HepG2 (cell line): ENCODE results near the gene DNAJB5. TPM values are rescaled to one million over a fixed set of nuclear protein-coding genes. Genes with fewer than 3 reads are reported as not detected.

ENCODE experiments used
- ATAC-seq: fragments of 200-7000 bp; cut with Tn5 transposase; 3 replicates; pipeline ENCODE4 v1.9.1; 2020; ENCODE audit warnings: mild to moderate bottlenecking, moderate library complexity
- BruUV-seq: library from RNA; stranded (reverse); fragments of 400-500 nt; replicated peaks from 2 replicates; lab custom pipeline; 2021; lab: Mats Ljungman, UMichigan
- CTCF ChIA-PET: fragments of 300-600 bp; formaldehyde crosslinking; extraction: SDS; loops from one replicate; lab custom pipeline; 2021; ENCODE audit warnings: low total read pairs, inconsistent platforms, low intra/inter-chr PET ratio; lab: Yijun Ruan, JAX
- POLR2A ChIA-PET: fragments of 350-600 bp; sonication (Branson Sonifier 250); formaldehyde crosslinking; loops from one replicate; lab custom pipeline; 2020; ENCODE audit warnings: antibody characterized with exemption, inconsistent platforms; lab: Yijun Ruan, JAX
- DNase-seq: peaks from one replicate; pipeline ENCODE4 v3.0.0-alpha.2; 2015; ENCODE audit warnings: low spot score
- FAIRE-seq: peaks from 3 replicates; lab custom pipeline; 2011; peaks lifted over from hg19 to GRCh38; lab: Jason Lieb, UNC
- H2AFZ ChIP-seq: one replicate; pipeline ENCODE4 v1.6.1; 2011; ENCODE audit warnings: low read length, inconsistent platforms
- H3K27ac ChIP-seq: fragments of 300-600 bp; 3 replicates; pipeline ENCODE4 v1.8.0; 2011; ENCODE audit warnings: mixed run types, mild to moderate bottlenecking, mixed read lengths, low read length, inconsistent platforms; ENCODE audit not compliant: insufficient read depth; ENCODE audit errors: extremely low read length
- H3K27me3 ChIP-seq, 2 experiments: fragments of 200-600 bp in 1 of 2; 2 replicates in 1 of 2; 3 replicates in 1 of 2; pipeline versions ENCODE4 v1.6.0 to v1.8.0; 2011; ENCODE audit warnings: low read length in 2 of 2, mild to moderate bottlenecking in 2 of 2, moderate library complexity in 2 of 2, inconsistent platforms in 1 of 2; ENCODE audit not compliant: insufficient read depth in 2 of 2, control insufficient read depth in 1 of 2
- H3K36me3 ChIP-seq, 2 experiments: fragments of 200-600 bp in 1 of 2; replicated peaks in 1 of 2; 2 replicates in 1 of 2; 3 replicates in 1 of 2; pipeline versions ENCODE4 v1.5.1 to v1.8.0; 2011; ENCODE audit warnings: low read length in 2 of 2, inconsistent platforms in 1 of 2; ENCODE audit not compliant: insufficient read depth in 2 of 2, control insufficient read depth in 1 of 2
- H3K4me1 ChIP-seq: 2 replicates; pipeline ENCODE4 v1.5.1; 2012; ENCODE audit warnings: low read length, inconsistent platforms; ENCODE audit not compliant: insufficient read depth
- H3K4me2 ChIP-seq: 2 replicates; pipeline ENCODE4 v1.6.0; 2011; ENCODE audit warnings: low read depth, low read length, inconsistent platforms
- H3K4me3 ChIP-seq, 3 experiments: fragments of 200-600 bp in 1 of 3; sonication (generic), shearing (Covaris generic) in 1 of 3; replicated peaks in 1 of 3; 2 replicates each; pipeline ENCODE4 v1.5.1; 2011 to 2016; ENCODE audit warnings: low read length in 3 of 3, inconsistent platforms in 2 of 3, low read depth in 2 of 3, mild to moderate bottlenecking in 2 of 3, control low read depth in 1 of 3, mixed read lengths in 1 of 3; ENCODE audit not compliant: insufficient read depth in 1 of 3
- H3K79me2 ChIP-seq: one replicate; pipeline ENCODE4 v1.6.1; 2011; ENCODE audit warnings: low read length, inconsistent platforms; ENCODE audit not compliant: insufficient read depth
- H3K9ac ChIP-seq: 2 replicates; pipeline ENCODE4 v1.6.0; 2011; ENCODE audit warnings: mild to moderate bottlenecking, low read depth, low read length, inconsistent platforms; ENCODE audit not compliant: insufficient read depth
- H3K9me3 ChIP-seq: 2 replicates; pipeline ENCODE4 v1.5.1; 2012; ENCODE audit warnings: mild to moderate bottlenecking, low read length
- H4K20me1 ChIP-seq: 2 replicates; pipeline ENCODE4 v1.6.0; 2011; ENCODE audit warnings: inconsistent platforms, mild to moderate bottlenecking, low read length, moderate library complexity; ENCODE audit not compliant: insufficient read depth
- ARNT ChIP-seq: fragments of 450-650 bp; IDR thresholded peaks from 2 replicates; pipeline ENCODE4 v1.6.1; 2017
- CREBL2 ChIP-seq: sonication (generic); formaldehyde crosslinking; IDR thresholded peaks from 2 replicates; pipeline ENCODE4 v1.8.1; 2023; ENCODE audit warnings: missing genetic modification reagents, mild to moderate bottlenecking, borderline replicate concordance
- GATAD1 ChIP-seq: IDR thresholded peaks from 2 replicates; pipeline ENCODE4 v1.6.1; 2016; ENCODE audit warnings: missing genetic modification reagents, missing compliant biosample characterization
- KLF6 ChIP-seq: IDR thresholded peaks from 2 replicates; pipeline ENCODE4 v1.8.0; 2016; ENCODE audit warnings: missing biosample characterization, missing genetic modification reagents
- MTF1 ChIP-seq: sonication (generic); formaldehyde crosslinking; IDR thresholded peaks from 2 replicates; pipeline ENCODE4 v1.5.0; 2020; ENCODE audit warnings: missing genetic modification reagents
- NKX3-1 ChIP-seq: sonication (generic); formaldehyde crosslinking; IDR thresholded peaks from 2 replicates; pipeline ENCODE4 v1.5.0; 2020; ENCODE audit warnings: missing genetic modification reagents
- TCF7 ChIP-seq: sonication (generic); IDR thresholded peaks from 2 replicates; pipeline ENCODE4 v1.6.1; 2016; ENCODE audit warnings: antibody characterized with exemption, low read depth
- ZNF10 ChIP-seq: sonication (generic); formaldehyde crosslinking; IDR thresholded peaks from 2 replicates; pipeline ENCODE4 v1.4.0; 2020; ENCODE audit warnings: mild to moderate bottlenecking, low read depth, missing genetic modification reagents, borderline replicate concordance
- WGBS: methylation state at CpG from one replicate; pipeline ENCODE4 v1.1.6; 2017; ENCODE audit warnings: low lambda C conversion rate; 5-methylcytosine and 5-hydroxymethylcytosine counted together
- in situ Hi-C: cut with HindIII; loops from 2 replicates; pipeline ENCODE4 v1.10.0; 2017; ENCODE audit warnings: low pct_unique_long_range_greater_than_20kb; ENCODE audit not compliant: extremely low pct_ligation_motif_present
- intact Hi-C: fragments of 100-400 bp; cut with micrococcal nuclease; formaldehyde crosslinking; loops from one replicate; pipeline ENCODE4 v1.10.0; 2022; ENCODE audit not compliant: unreplicated experiment
- polyA plus RNA-seq, 8 experiments: library from polyadenylated mRNA; depleted of rRNA in 3 of 8; stranded (reverse) in 7 of 8; unstranded in 1 of 8; fragments of >200 nt; fragmentation: Illumina TruSeq in 4 of 8; extraction: Trizol in 4 of 8; gene quantifications; 2 replicates each; pipeline versions ENCODE4 v1.2.1 to v1.2.3, GENCODE V29; 2011 to 2016; ENCODE audit warnings: low read depth in 4 of 8, missing spikeins in 1 of 8, mixed read lengths in 1 of 8; ENCODE audit not compliant: insufficient read depth in 1 of 8
- total RNA-seq, 5 experiments: library from RNA; depleted of rRNA; stranded (reverse); fragments of >200 nt; fragmentation: Illumina TruSeq; extraction: Trizol; gene quantifications; 2 replicates each; pipeline ENCODE4 v1.2.3, GENCODE V29; 2016; ENCODE audit warnings: low read depth in 1 of 5
- TF ChIP-seq, protein P1 (sequence below), 2 experiments: sonication (generic) in 1 of 2; formaldehyde crosslinking in 1 of 2; IDR thresholded peaks; 2 replicates each; pipeline versions ENCODE4 v1.6.1 to v1.9.0; 2014 to 2022; ENCODE audit warnings: antibody characterized with exemption in 1 of 2, borderline replicate concordance in 1 of 2, inconsistent platforms in 1 of 2, low read depth in 1 of 2, missing genetic modification reagents in 1 of 2
- TF ChIP-seq, protein P2 (sequence below): sonication (generic); formaldehyde crosslinking; IDR thresholded peaks from 2 replicates; pipeline ENCODE4 v1.5.0; 2020; ENCODE audit warnings: missing genetic modification reagents

The DNAJB5 gene
- total and polyA plus RNA-seq, 2 of the 13 experiments (the other 11 are each of a cell fraction or from before 2014, with no cell fraction given): 0.40 to 0.69 TPM

DNA sequence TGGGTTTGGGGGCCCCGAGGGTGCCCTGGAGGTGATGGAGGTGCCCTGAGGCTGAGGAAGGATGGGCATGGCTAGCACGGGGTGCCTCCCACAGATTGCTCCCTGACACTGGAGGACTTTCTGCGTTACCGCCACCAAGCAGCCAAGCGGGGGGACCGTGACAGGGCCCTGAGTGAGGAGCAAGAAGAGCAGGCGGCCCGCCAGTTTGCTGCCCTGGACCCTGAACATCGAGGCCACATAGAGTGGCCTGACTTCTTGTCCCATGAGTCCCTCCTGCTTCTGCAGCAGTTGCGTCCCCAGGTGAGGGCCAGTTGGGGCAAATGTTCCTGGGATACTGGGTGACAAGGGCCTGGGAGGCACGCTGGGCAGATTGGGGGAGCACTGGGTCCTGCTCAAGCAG, 13.1 kb upstream of the DNAJB5 start (continued):
- no peak for TF ChIP-seq CREBL2 (CRISPR knock-in tag)
- TF ChIP-seq MTF1 (CRISPR knock-in tag): no peak
- no peak for TF ChIP-seq NKX3-1 (CRISPR knock-in tag)

GRCh38 chr9:34976992-34977391, 12.6 kb upstream of the DNAJB5 start:
- intact Hi-C loops (no loop called here), in situ Hi-C loops (no loop called here)
- CTCF ChIA-PET: no interaction called here
- H3K4me2 ChIP-seq: no peak overlapping the region
- no peaks in the 10 kb centered on the region for H3K4me1 ChIP-seq
- no peaks in the 10 kb centered on the region for H4K20me1 ChIP-seq
- DNase-seq (no peak), ATAC-seq (no peak), FAIRE-seq (no peak)
- no peak overlapping the region for H2AFZ ChIP-seq
- POLR2A ChIA-PET: no interaction called here
- no peak overlapping the region for H3K9ac ChIP-seq
- no peak overlapping the region for H3K4me3 ChIP-seq
- no peak for TF ChIP-seq TCF7
- no peak for TF ChIP-seq GATAD1 (CRISPR knock-in tag)
- TF ChIP-seq ARNT: no peak
- TF ChIP-seq KLF6 (CRISPR knock-in tag): no peak
- TF ChIP-seq, protein P1, sequence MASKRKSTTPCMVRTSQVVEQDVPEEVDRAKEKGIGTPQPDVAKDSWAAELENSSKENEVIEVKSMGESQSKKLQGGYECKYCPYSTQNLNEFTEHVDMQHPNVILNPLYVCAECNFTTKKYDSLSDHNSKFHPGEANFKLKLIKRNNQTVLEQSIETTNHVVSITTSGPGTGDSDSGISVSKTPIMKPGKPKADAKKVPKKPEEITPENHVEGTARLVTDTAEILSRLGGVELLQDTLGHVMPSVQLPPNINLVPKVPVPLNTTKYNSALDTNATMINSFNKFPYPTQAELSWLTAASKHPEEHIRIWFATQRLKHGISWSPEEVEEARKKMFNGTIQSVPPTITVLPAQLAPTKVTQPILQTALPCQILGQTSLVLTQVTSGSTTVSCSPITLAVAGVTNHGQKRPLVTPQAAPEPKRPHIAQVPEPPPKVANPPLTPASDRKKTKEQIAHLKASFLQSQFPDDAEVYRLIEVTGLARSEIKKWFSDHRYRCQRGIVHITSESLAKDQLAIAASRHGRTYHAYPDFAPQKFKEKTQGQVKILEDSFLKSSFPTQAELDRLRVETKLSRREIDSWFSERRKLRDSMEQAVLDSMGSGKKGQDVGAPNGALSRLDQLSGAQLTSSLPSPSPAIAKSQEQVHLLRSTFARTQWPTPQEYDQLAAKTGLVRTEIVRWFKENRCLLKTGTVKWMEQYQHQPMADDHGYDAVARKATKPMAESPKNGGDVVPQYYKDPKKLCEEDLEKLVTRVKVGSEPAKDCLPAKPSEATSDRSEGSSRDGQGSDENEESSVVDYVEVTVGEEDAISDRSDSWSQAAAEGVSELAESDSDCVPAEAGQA (IDR thresholded peaks at IDR 0.05; ENCODE audit: low read depth): no peak
- TF ChIP-seq, protein P1 (CRISPR knock-in tag; IDR thresholded peaks at IDR 0.05; ENCODE audit: borderline replicate concordance): no peak
- no peak for TF ChIP-seq ZNF10
- TF ChIP-seq, protein P2, sequence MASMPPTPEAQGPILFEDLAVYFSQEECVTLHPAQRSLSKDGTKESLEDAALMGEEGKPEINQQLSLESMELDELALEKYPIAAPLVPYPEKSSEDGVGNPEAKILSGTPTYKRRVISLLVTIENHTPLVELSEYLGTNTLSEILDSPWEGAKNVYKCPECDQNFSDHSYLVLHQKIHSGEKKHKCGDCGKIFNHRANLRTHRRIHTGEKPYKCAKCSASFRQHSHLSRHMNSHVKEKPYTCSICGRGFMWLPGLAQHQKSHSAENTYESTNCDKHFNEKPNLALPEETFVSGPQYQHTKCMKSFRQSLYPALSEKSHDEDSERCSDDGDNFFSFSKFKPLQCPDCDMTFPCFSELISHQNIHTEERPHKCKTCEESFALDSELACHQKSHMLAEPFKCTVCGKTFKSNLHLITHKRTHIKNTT (CRISPR knock-in tag): no peak
- peaks cover 0 to 52% of the 10 kb centered on the region in 2 experiments for H3K27me3 ChIP-seq
- H3K27ac ChIP-seq: no peak overlapping the region
- no peaks in the 10 kb centered on the region for H3K36me3 ChIP-seq
- no peaks in the 10 kb centered on the region for H3K79me2 ChIP-seq
- WGBS: 30% methylated on average over 11 of the region's 11 CpGs
- BruUV-seq: no TSS peak
- H3K9me3 ChIP-seq: no peaks in the 10 kb centered on the region
